Mucosa of stomach (tissue), 1 donor: Measurements from ENCODE around the gene PREX1.

Experiments
- H3K27me3 ChIP-seq: one replicate; pipeline ENCODE4 v1.7.0; 2013; ENCODE audit warnings: mild to moderate bottlenecking, low read length; ENCODE audit not compliant: control insufficient read depth, insufficient read depth
- H3K36me3 ChIP-seq: one replicate; pipeline ENCODE4 v1.7.0; 2013; ENCODE audit warnings: low read length; ENCODE audit not compliant: control insufficient read depth, insufficient read depth
- H3K4me1 ChIP-seq: one replicate; pipeline ENCODE4 v1.7.0; 2013; ENCODE audit warnings: mild to moderate bottlenecking, low read length; ENCODE audit not compliant: control insufficient read depth, insufficient read depth
- H3K4me3 ChIP-seq: one replicate; pipeline ENCODE4 v1.7.0; 2013; ENCODE audit warnings: low read length
- H3K9ac ChIP-seq: one replicate; pipeline ENCODE4 v1.7.0; 2013; ENCODE audit warnings: mild to moderate bottlenecking, low read length, moderate library complexity
- H3K9me3 ChIP-seq: one replicate; pipeline ENCODE4 v1.7.0; 2013; ENCODE audit warnings: mild to moderate bottlenecking, low read length, moderate library complexity; ENCODE audit not compliant: control insufficient read depth
- donor health status: Pancreatic carcinoma.

The PREX1 gene

GRCh38 chr20:48673507-48673906 lies 154.3 kb downstream of the PREX1 start:
- H3K36me3 ChIP-seq: no peaks in the 10 kb centered on the region
- no peak overlapping the region for H3K4me3 ChIP-seq
- no peaks in the 10 kb centered on the region for H3K27me3 ChIP-seq
- H3K9ac ChIP-seq: no peak overlapping the region
- no peaks in the 10 kb centered on the region for H3K4me1 ChIP-seq
- H3K9me3 ChIP-seq: no peaks in the 10 kb centered on the region

DNA sequence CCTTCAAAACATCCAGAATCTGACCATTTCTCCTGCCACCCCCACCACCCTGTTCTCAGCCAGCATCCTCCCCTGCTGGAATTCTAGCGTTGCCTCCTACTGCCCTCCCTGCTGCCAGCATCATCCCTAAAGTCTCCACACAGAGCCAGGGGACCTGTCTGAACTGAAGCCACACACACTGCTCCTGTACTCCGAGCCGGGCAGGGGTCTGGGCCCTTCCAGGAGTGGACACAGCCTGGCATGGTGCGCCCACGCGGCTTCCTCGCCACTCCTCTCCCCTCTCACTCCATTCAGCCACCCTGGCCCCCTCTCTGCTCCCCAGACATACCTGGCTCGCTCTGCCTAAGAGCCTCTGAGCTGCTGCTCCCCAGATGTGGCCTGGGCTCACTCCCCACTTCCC lies 155.5 kb downstream of the PREX1 start:
- Histone ChIP-seq H3K9ac (no peak overlapping the region), H3K36me3 (no peaks in the 10 kb centered on the region), H3K4me1 (no peaks in the 10 kb centered on the region), H3K27me3 (no peaks in the 10 kb centered on the region), H3K4me3 (no peak overlapping the region), H3K9me3 (no peaks in the 10 kb centered on the region)

- no peaks in the 10 kb centered on the region for H3K36me3 ChIP-seq
- no peaks in the 10 kb centered on the region for H3K9me3 ChIP-seq
Measured at GRCh38 chr20:48671141-48671540, 156.7 kb downstream of the PREX1 start.

DNA sequence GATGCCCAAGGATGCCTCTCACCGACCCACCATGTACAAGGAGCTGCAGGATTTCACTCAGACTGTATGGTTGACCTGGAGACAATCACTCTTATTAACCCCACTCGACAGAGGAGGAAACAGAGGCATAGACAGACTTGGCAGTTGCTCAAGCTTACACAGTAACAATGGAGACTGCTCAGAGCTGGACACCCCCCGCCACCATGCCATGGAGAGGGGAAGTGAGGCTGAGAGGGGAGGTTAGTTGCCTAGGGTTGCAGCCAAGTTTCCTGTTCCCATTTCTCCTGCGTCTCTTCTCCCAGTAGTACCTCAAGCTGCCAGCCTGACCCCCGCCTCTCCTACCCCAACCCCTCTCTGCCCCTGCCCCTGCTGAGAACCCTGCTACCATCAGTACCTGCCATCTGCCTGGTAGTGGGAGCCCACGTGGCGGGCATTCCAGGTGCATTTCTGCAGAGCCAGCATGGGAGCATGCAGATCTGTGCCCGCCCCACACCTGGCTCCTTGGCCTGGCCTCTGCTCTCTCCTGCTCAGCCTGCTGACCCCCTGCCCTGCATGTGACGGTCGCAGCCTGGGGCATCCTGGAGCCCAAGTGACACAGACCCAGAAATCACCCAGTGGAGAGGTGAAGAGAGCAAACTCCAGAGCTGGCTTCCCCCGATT lies 157.7 kb downstream of the PREX1 start:
- no peaks in the 10 kb centered on the region for H3K9me3 ChIP-seq
- H3K4me3 ChIP-seq: no peak overlapping the region
- H3K36me3 ChIP-seq: no peaks in the 10 kb centered on the region
- H3K4me1 ChIP-seq: no peaks in the 10 kb centered on the region
- no peak overlapping the region for H3K9ac ChIP-seq
- no peaks in the 10 kb centered on the region for H3K27me3 ChIP-seq

More at GRCh38 chr20:48671141-48671540, 156.7 kb downstream of the PREX1 start:
- Histone ChIP-seq H3K4me3 (no peak overlapping the region), H3K4me1 (no peaks in the 10 kb centered on the region), H3K27me3 (no peaks in the 10 kb centered on the region), H3K9ac (no peak overlapping the region)

DNA sequence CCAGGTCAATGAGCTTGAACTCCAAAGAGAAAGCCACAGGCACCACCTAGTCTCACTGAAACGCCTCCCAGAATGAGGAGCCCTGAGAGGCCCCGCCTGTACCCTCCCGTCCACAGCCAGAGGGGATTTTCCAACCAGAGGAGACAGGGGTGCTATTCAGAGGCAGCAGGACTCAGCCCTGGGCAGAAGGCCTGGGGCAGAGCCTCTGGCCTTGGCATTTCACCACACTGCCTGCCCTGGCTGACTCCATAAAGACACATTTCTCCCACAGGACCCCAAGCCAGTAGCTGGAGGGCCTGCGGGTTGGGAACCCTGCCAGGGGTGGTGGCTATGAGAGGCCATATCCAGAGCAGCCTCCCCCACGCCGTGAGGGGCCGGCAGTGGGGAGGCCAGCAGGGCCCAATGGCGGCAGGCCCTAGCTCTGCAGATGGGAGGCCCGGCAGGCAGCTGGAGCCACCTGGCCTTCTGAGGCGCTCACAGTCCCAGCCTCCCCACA lies 159.3 kb downstream of the PREX1 start:
- Histone ChIP-seq H3K9me3 (no peaks in the 10 kb centered on the region), H3K36me3 (no peaks in the 10 kb centered on the region), H3K4me1 (no peaks in the 10 kb centered on the region), H3K9ac (no peak overlapping the region), H3K27me3 (no peaks in the 10 kb centered on the region), H3K4me3 (no peak overlapping the region)

DNA sequence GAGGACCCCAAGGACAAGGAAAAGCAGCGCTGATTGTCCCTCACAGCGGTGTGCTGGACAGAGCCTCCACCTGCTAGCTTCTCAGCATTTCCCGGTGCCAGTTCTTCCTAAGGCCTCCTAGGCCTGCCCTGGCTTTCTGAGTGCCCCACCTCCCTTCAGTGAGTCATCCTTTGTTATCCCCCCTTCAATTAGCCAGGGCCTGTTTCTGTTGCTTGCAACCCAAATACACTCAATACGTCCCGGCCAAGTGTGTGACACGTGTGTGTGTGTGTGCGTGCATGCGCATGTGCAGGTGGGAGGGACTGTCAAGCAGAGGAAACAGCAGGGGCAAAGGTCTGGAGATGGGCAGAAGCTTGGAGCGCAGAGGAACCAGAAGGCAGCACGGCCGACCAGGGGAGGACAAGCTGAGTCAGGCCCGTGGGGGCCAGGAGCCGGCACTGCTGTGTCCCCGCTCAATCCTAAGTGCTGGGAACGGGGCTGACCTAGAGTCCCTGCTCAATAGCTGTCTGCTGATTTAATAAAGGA lies 159.8 kb downstream of the PREX1 start:
- Histone ChIP-seq H3K9ac (no peak overlapping the region), H3K4me1 (no peaks in the 10 kb centered on the region), H3K27me3 (no peaks in the 10 kb centered on the region), H3K36me3 (no peaks in the 10 kb centered on the region), H3K4me3 (no peak overlapping the region), H3K9me3 (no peaks in the 10 kb centered on the region)

DNA sequence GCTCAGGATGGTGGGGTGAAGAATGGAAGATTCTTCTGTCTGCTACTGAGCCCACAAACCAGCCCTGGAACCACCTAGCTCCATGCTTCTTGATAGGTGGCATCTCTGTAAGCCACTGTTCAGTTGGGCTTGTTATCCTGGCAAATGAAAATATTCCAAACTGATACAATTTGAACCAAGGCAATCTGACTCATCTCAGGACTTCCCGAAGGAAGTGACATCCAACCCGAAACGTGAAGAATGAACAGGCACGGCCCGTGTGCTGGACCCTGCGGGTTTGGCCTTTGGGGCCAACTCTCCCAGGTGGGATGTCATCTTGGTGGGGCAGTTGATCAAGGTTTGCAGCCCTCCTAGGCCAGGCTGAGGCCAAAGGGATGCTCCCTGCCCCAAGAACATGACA lies 160.3 kb downstream of the PREX1 start:
- H3K9me3 ChIP-seq: no peaks in the 10 kb centered on the region
- H3K36me3 ChIP-seq: no peaks in the 10 kb centered on the region
- no peak overlapping the region for H3K9ac ChIP-seq
- H3K27me3 ChIP-seq: no peaks in the 10 kb centered on the region
- no peaks in the 10 kb centered on the region for H3K4me1 ChIP-seq
- H3K4me3 ChIP-seq: no peak overlapping the region

- Histone ChIP-seq H3K4me3 (no peak overlapping the region), H3K36me3 (no peaks in the 10 kb centered on the region), H3K27me3 (no peaks in the 10 kb centered on the region), H3K9me3 (no peaks in the 10 kb centered on the region), H3K4me1 (no peaks in the 10 kb centered on the region), H3K9ac (no peak overlapping the region)
Measured at GRCh38 chr20:48665785-48666184, 162.0 kb downstream of the PREX1 start.

GRCh38 chr20:48662711-48663110 lies 165.1 kb downstream of the PREX1 start:
- Histone ChIP-seq H3K27me3 (no peaks in the 10 kb centered on the region), H3K9me3 (no peaks in the 10 kb centered on the region), H3K4me1 (no peaks in the 10 kb centered on the region), H3K4me3 (no peak overlapping the region), H3K36me3 (no peaks in the 10 kb centered on the region), H3K9ac (no peak overlapping the region)

GRCh38 chr20:48661575-48662455 lies 166.0 kb downstream of the PREX1 start:
- no peaks in the 10 kb centered on the region for H3K36me3 ChIP-seq
- H3K9me3 ChIP-seq: no peaks in the 10 kb centered on the region
- H3K9ac ChIP-seq: no peak overlapping the region
- no peak overlapping the region for H3K4me3 ChIP-seq
- H3K27me3 ChIP-seq: no peaks in the 10 kb centered on the region
- no peaks in the 10 kb centered on the region for H3K4me1 ChIP-seq

- no peaks in the 10 kb centered on the region for H3K9me3 ChIP-seq
- no peak overlapping the region for H3K9ac ChIP-seq
- H3K4me1 ChIP-seq: no peaks in the 10 kb centered on the region
- H3K27me3 ChIP-seq: no peaks in the 10 kb centered on the region
- no peaks in the 10 kb centered on the region for H3K36me3 ChIP-seq
- H3K4me3 ChIP-seq: no peak overlapping the region
Measured at GRCh38 chr20:48660788-48661187, 167.0 kb downstream of the PREX1 start.

DNA sequence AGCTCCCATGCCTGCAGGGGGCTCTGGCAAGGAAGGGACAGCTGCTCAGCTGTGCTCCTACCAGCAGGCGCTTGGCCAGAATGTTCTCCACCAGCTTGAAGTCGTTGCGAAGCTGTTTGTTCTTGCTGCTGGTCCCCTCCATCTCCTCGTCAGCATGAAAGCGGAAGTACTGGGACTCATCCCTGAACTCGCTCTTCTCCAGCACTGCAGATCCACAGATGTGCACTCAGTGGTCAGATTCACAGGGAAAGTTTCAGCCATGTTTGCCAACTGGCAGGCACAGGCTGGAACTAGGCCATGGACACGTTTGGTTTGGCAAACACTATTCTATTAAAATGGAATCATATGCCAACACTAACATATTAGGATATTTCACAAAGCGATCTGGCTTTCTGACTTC lies 167.9 kb downstream of the PREX1 start:
- H3K27me3 ChIP-seq: no peaks in the 10 kb centered on the region
- no peak overlapping the region for H3K4me3 ChIP-seq
- H3K9me3 ChIP-seq: no peaks in the 10 kb centered on the region
- no peak overlapping the region for H3K9ac ChIP-seq
- no peaks in the 10 kb centered on the region for H3K36me3 ChIP-seq
- H3K4me1 ChIP-seq: no peaks in the 10 kb centered on the region
